ENCODE results near the gene GRM4.

GRM4 gene

DNA sequence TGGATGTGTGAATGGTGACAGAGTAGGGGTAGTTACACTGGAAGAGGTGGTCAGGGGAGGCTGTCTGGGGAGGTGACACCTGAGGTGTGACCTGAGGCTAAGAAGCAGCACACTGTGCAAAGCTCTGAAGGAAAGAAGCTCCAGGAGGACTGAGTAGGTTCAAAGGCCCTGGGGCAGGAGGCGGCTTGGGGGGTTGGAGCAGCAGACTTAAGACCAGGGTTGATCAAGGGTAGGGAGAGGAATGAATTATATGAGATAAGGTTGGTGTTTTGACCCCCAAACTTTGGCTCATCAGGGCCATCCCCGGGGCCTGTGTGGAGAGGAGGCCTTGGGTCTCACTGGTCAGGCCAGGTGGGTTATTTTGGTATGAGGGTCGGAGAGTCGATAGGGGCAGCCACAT, 166.1 kb downstream of the GRM4 start:
- no peak for DNase-seq (ENCODE audit: low read depth)
- no peak for TF ChIP-seq CTCF (IDR thresholded peaks at IDR 0.05; ENCODE audit: low read length, missing control alignments)
- H3K4me3 ChIP-seq (replicated peaks; ENCODE audit: low read depth, low read length) = no peak overlapping the region

- no peak for TF ChIP-seq CTCF (IDR thresholded peaks at IDR 0.05; ENCODE audit: low read length, missing control alignments)
- H3K4me3 ChIP-seq (replicated peaks; ENCODE audit: low read depth, low read length) = no peak overlapping the region
- DNase-seq (ENCODE audit: low read depth) = no peak
Observed at GRCh38 chr6:33978412-33979150, 167.3 kb downstream of the GRM4 start.

GRCh38 chr6:33977606-33978411, 168.1 kb downstream of the GRM4 start:
- no peak for TF ChIP-seq CTCF (IDR thresholded peaks at IDR 0.05; ENCODE audit: low read length, missing control alignments)
- H3K4me3 ChIP-seq (replicated peaks; ENCODE audit: low read depth, low read length) = no peak overlapping the region
- DNase-seq (ENCODE audit: low read depth) = no peak

DNA sequence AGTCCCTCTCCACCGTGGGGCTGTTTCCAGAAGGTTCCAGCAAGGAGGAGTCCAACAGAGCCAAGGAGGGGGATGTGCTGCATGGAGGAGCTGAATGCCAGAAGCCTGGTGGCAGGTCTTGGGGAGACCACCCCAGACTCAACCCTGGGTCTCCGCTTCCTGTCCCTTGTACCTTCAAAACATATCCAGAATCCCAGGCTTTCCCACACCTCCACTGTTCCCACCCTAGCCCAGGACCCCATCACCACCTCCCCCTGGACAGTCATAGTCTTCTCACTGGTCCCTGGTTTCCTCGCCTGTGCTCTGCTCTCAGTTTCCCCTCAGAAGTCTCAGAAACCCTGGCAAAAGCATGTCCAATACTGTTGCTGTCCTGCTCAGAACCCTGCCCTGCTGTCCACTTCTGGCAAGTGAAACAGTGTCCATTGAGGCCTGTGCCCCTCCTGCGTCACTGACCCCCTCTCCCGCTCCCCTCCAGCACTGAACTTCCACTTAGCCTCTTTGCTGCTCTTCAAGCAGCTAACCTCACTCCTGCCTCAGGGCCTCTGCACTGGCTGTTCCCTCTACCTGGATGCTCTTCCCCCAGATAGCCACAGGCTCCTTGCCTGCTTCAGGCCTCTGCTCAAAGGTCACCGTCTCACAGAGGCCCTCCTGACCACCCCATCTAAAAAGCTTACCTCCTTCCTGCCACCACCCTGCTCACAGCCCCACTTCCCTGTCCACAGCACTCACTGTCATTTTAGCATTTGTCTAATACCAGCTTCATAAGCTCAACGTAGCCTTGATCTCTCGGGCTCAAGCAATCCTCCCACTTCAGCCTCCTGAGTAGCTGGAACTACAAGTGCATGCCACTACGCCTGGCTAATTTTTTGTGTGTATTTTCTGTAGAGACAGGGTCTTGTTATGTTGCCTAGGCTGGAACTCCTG, 169.2 kb downstream of the GRM4 start:
- DNase-seq (ENCODE audit: low read depth) = no peak
- no peak overlapping the region for H3K4me3 ChIP-seq (replicated peaks; ENCODE audit: low read depth, low read length)
- TF ChIP-seq CTCF (IDR thresholded peaks at IDR 0.05; ENCODE audit: low read length, missing control alignments) = no peak

- H3K4me3 ChIP-seq (replicated peaks; ENCODE audit: low read depth, low read length) = no peak overlapping the region
- no peak for DNase-seq (ENCODE audit: low read depth)
- TF ChIP-seq CTCF (IDR thresholded peaks at IDR 0.05; ENCODE audit: low read length, missing control alignments) = no peak
Observed at GRCh38 chr6:33975661-33976436, 170.0 kb downstream of the GRM4 start.

GRCh38 chr6:33974471-33974870, 171.4 kb downstream of the GRM4 start:
- TF ChIP-seq CTCF (IDR thresholded peaks at IDR 0.05; ENCODE audit: low read length, missing control alignments) = no peak
- no peak overlapping the region for H3K4me3 ChIP-seq (replicated peaks; ENCODE audit: low read depth, low read length)
- DNase-seq (ENCODE audit: low read depth) = no peak
